ENCODE measurements around the gene FBLN7.
"Not testable (repeated sequence)": the region's sequence is repeated elsewhere in the genome, so short reads cannot be mapped to it uniquely, and the experiment has no call there.

FBLN7 gene, protein sequence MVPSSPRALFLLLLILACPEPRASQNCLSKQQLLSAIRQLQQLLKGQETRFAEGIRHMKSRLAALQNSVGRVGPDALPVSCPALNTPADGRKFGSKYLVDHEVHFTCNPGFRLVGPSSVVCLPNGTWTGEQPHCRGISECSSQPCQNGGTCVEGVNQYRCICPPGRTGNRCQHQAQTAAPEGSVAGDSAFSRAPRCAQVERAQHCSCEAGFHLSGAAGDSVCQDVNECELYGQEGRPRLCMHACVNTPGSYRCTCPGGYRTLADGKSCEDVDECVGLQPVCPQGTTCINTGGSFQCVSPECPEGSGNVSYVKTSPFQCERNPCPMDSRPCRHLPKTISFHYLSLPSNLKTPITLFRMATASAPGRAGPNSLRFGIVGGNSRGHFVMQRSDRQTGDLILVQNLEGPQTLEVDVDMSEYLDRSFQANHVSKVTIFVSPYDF

DNA sequence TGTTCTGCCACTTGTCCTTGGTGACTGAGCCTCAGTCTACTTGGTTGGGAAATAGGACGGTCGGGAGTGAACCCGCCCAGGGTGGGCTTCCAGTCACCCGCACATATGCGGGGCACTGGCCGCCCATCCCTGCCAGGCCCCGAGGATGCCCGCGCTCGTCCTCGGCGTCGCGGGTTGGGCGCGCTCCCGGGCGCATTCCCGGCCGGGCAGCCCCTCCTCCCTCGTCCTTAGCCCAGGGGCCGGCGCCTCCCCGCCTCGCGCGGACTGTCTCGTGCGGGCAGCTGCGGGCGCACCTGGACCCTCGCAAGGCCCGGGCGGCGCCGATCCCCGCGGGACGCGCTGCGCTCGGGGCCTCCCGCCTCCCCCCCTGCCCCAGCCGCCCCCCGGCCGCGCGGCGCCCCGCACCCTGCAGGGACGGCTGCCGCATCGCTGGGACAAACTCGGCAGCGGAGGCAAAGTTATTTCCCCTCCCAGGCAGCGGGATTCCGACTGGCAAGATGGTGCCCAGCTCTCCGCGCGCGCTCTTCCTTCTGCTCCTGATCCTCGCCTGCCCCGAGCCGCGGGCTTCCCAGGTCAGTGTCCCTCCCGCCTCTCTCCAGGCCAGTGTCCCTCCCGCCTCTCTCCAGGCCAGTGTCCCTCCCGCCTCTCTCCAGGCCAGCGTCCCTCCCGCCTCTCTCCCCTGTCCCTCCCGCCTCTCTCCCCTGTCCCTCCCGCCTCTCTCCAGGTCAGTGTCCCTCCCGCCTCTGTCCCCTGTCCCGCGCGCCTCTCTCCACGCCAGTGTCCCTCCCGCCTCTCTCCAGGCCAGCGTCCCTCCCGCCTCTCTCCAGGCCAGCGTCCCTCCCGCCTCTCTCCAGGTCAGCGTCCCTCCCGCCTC lies at the start of gene FBLN7:
TSS of gene FBLN7 (plus strand) at position 227 of the 874 bp plus-strand sequence. CDS start at position 498, 271 bp downstream.
- no peak for DNase-seq

DNA sequence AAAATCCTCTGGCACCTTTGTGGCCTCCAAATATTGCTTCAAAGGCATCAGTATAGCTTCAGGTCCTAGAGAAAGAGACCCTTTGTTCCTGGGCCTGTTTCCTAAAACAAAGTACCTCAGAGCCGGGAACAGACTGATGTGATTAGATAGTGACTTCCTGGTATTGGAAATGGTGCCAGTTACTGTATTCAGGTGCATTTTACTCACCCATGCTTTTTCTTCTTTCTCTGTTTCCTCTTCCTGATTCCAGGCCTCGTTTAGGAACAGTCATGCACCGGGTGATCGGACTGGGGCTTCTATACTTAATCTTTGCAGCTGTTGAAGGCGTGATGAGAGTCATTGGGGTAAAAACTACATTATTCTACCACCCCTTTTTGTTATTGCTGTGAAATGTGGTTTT lies 48.8 kb upstream of the FBLN7 start:
- DNase-seq: no peak

DNA sequence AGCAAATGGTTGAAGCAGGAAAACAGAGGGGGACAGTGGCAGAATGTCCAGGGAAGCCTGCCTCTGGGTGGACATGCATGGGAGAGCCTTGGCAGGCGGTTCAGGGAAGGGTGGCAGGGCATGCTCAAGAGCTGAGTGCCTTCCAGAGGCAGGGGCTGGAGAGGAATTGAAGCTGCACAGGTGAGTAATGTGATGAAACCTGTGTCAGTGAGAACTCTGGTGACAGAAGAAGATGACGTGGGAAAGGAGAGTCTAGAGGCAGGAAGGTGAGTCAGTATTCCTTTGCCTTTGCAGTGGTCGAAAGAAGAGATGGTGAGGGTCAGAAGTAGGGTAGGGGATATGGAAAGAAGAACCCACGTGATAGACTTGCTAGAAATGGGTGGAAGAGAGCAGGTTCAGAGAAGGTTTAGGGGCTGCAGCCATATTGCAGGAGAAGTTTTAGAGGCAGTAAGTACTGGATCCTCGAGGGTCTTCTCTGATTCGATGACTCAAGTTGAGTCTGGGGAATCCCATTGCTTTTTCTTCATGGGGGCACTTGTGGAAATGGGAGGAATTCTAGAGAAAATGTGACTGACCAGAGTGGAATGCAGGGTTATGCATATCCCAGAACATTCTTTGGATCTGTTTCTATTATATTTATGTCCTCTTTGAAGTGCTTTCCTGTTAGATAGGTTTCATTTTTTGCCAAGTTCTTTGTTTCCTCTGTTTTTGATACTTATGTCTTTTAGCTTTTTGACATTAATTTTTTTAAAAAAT lies 45.7 kb upstream of the FBLN7 start:
- no peak for DNase-seq

DNA sequence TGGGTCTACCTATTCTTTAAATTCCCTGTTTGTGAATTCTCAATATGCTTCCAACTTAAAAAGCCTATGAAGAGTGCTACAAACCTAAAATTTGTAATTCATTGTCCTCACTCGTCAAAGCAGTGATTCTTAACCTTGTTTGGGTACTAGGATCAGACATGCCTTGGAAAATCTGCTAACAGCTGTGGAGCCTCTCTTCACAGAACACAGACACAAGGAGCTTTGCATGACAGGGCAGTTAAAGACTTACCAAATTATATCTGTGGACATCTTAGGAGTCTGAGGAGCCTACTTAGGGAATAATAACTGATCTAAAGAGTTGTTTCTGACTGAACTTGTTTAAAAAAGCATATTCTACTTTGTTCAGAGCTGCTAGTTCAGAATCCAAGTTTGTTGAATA lies 45.0 kb upstream of the FBLN7 start:
- DNase-seq: no peak

DNA sequence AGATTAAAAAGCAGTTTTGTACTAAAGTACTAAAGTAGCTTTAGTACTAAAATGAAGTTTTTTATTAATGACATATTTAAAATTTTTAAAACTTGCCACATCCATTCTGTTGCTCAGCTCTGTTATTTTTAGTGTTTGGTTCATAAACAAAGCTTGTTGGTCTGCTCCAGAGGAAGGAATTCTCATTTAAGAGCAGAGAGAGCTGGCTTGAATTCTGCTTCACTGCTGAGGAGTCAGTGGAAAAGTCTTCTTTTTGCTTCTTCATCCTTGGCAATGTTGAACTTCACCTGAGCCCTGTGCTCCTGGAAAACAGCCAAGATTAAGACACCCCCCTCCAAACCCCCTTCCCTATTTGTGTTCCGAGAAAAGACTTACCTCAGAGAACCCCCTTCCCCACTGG lies 42.5 kb upstream of the FBLN7 start:
- no peak for DNase-seq

DNA sequence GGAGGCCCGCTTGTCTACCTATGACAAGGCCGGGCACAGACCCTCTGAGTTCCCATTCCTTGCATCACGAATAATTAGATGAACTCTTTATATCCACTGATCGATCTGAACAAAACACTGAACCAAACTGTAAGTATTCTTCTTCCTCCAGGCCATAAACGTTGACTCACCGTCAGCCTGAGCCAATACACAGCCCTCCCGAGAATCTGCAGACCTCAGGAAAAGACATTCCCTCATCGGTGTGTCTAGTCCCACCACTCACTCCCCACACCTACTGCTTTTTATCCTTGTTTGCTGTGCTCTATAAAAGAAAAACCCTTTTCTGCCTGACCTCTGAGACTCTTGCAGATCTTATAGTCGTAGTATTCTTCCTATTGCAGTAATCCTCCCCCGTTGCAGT lies 42.1 kb upstream of the FBLN7 start:
- no peak for DNase-seq

DNA sequence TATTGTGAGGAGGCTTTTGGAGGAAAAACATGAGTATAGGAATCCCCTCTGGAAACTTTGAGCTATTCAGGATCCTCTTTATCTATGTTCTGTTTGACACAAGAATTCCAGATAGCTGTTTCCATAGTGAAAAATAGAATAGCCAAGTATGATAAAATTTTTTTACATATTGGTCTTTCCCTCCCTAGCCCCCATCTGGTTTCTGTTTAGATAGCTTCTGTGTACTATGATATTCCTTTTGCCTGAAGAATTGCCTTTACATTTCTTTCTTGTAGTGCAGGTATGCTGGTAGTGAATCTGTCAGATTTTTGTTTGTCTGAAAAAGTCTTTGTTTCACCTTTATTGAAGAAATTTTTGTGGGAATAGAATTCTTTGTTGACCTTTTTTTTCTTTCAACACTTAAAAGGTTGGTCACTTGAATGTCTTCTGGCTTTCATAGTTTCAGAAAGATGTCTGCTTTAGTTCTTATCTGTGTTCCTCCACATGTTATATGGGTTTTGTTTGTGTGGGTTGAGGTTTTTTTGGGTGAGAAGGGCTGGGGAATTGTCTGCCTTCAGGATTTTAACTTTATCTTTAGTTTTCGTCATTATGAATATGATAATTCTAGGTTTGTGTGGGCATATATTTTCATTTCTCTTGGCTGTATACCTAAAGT lies 29.9 kb upstream of the FBLN7 start:
- no peak for DNase-seq

DNA sequence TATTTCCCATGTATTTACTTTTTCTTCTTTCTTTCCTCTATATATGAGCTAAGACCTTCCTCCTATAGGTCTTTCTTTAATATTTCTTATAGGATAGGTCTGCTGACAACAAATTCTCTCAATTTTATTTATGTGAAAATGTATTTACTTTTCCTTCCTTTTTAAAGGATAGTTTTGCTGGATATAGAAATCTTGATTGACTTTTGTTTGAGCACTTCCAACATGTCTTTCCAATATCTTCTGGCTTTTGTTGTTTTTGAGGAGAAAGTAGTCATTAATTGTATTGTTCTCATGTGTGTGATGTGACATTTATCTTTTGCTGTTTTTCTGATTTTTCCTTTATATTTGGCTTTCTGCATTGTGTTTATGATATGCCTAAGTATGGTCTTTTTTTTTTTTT lies 28.9 kb upstream of the FBLN7 start:
- DNase-seq: no peak

DNA sequence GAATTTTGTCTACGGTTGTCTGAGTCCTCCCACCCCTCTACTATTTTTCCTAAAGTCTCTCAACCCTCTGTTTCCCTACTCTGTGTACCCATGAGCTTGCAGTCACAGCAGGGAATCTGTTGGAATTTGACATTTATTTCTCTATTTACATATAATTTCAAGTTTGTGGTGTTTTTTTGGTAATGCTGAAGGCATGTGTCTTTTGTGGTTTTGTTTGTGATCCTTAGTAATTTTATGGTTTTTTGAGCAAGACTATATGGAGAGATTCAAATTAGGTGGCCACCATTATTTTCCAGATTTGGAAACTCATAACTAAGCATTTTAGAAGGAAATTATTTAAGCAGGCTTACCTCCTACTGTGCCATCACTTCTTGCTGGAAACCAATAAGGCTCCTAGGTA lies 27.2 kb upstream of the FBLN7 start:
- DNase-seq: no peak

DNA sequence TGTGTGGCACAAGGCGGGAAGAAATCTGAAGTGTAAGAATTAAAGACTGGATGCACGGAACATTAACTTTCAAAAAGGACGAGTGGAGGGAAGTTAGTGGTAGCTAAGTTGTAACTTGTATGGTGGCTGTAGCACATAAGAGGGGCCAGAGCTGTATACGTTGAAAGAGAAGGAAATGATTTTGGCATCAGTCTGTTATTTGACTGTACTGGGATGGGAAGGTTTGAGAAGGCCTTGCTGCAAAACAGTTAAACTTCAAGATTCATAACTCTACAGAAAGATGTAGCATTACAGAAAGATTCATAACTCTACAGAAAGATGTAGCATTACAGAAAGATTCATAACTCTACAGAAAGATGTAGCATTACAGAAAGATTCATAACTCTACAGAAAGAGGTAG lies 24.8 kb upstream of the FBLN7 start:
- not testable (repeated sequence) for DNase-seq

DNA sequence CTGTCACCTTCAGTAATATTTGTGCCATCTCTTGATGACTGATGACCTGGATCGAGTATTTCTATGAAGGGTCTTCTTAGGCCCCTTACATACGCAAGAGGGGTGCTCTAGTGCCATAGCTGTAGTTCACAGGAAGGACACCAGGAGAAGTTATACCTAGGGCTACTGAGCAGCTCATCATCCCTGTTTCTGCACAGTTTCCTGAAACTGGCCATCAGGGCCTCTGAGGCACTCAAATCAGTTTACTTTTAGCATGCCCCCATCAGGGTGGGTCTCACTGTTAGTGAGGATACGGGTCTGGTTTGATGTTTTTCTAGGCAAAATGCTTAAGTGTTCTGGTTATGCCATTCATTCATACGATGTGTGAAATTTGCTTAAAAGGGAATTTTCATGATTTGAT lies 20.0 kb upstream of the FBLN7 start:
- no peak for DNase-seq

DNA sequence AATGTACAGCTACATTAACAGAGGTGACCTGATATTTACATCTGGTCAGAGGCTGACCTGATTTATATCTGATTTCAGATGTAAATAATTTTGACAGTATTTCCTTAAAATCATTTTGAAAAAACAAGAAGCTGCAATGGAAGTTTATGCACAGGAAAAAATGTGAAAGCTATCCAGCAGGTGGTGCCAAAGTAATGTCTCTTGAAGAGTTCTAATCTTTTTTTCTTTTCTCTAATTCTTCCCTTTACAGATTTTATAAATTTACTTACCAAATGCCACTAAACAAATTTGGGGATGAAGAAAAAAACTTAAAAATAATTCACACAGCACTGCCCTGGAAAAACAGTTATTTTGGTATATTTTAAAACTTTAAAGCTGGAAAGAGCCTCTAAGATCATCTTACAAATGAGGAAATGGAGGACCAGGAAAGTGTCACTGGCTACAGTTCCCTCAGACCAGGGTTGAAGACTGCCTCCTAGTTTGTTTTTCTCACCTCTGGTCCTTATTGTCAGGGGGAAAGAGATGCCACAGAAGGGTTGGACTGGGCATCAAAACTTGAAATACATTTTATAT lies 16.4 kb upstream of the FBLN7 start:
- DNase-seq: no peak

DNA sequence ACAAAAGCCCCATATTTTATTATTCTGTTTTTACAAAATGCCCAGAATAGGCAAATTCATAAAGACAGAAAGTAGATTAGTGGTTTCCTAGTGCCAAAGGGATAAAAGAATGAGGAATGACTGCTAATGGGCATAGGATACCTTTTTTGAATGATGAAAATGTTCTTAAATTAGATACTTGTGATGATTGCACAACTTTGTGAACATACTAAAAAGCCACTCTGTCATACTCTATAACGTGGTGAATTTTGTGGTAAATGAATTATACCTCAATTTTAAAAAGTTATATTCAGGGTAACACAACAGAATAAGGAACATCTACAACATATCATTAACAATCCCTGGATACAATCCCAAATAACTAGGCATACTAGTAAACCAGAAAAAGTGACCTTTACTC lies 9.1 kb upstream of the FBLN7 start:
- no peak for DNase-seq

DNA sequence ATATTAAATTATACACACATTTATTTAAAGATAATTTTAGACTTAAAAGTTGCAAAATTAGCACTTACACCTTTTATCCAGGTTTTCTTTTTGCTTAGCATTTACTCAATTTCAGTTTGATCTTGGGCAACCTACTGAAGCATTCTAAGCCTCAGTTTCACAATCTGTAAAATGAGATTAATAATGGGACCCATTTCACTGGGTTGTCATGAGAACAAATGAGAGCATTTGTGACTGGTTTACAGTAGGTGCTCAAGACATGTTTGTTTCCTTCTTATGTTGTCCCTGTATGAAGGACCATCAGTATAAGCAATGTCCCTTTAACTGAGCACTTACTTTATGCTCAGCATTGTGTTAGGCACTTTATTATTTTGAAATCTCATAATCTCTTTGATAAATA lies 4.8 kb upstream of the FBLN7 start:
- DNase-seq: no peak

DNA sequence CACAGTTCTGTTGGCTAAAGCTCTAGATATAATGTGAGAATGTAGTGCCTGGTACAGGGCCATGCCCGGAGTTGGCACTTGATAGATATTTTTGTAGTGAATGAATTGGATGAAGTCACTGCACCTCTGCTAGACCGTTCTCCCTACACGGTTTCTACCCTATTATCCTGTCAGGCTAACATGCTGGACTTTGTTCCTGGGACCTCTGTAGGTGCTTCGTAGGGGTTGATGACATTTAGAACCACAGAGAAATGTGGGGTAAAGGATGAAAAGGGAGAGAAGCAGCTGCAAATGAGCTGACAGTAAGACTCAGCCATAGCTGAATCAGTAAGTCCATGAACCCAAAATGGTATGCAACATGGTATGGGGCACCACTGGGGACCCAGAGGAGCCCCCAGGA lies 4.1 kb upstream of the FBLN7 start:
- DNase-seq: no peak

DNA sequence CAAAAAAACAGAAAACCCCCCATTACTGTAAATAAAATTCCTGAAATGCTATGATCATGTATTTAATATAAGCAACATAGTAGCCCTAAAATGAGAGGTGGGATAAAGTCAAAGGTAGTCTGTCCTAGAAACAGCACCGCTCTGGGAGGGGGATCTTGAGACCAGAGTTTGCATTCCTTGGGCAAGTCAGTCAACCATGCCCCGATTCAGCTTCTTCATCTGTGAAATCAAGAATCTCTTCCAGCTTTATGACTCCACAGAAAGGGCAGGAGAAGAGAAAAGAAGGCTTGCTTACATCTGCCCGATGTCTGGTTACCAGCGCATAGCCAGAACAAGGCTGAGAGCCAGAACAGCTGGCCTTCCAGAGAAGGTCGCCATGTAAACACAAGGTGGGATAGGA lies 2.1 kb upstream of the FBLN7 start:
- no peak for DNase-seq

DNA sequence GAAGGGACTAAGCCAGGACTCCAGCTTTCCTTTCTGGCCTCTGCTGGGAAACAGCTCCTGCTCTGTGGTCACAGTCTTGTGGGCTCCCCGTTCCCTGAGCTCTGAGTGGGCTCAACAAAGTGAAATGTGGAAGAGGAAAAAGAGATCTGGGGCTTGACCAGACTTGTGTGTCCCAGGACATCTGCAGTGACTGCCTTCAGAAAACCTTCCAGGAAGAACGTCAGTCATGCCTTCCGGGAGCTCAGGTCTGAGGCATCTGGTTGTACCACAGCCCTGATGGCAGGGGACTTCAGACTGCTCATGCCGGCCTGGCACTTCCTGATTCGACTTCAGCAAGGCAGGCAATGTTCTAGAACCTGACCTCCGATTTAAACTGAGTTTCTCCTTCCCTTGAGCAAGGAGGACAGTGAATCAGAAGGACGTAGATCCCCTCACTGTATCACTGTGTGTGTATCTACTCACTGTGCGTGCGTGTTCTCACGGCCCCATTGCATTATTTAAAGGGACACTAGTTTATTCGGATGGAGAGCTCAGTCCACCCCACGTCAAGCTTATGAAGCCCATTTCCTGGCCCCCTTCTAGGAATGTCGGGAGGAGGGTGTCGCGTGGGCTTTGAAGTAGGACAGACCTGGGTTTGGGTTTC lies 548 bp upstream of the FBLN7 start:
- no peak for DNase-seq

DNA sequence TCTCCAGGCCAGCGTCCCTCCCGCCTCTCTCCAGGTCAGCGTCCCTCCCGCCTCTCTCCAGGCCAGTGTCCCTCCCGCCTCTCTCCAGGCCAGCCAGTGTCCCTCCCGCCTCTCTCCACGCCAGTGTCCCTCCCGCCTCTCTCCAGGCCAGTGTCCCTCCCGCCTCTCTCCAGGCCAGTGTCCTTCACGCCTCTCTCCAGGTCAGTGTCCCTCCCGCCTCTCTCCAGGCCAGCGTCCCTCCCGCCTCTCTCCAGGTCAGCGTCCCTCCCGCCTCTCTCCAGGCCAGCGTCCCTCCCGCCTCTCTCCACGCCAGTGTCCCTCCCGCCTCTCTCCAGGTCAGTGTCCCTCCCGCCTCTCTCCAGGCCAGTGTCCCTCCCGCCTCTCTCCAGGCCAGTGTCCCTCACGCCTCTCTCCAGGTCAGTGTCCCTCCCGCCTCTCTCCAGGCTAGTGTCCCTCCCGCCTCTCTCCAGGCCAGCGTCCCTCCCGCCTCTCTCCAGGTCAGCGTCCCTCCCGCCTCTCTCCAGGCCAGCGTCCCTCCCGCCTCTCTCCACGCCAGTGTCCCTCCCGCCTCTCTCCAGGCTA lies 939 bp downstream of the FBLN7 start:
- DNase-seq: not testable (repeated sequence)

DNA sequence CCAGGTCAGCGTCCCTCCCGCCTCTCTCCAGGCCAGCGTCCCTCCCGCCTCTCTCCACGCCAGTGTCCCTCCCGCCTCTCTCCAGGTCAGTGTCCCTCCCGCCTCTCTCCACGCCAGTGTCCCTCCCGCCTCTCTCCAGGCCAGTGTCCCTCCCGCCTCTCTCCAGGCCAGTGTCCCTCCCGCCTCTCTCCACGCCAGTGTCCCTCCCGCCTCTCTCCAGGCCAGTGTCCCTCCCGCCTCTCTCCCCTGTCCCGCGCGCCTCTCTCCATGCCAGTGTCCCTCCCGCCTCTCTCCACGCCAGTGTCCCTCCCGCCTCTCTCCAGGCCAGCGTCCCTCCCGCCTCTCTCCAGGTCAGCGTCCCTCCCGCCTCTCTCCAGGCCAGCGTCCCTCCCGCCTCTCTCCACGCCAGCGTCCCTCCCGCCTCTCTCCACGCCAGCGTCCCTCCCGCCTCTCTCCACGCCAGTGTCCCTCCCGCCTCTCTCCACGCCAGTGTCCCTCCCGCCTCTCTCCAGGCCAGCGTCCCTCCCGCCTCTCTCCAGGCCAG lies 1.5 kb downstream of the FBLN7 start:
- DNase-seq: not testable (repeated sequence)

DNA sequence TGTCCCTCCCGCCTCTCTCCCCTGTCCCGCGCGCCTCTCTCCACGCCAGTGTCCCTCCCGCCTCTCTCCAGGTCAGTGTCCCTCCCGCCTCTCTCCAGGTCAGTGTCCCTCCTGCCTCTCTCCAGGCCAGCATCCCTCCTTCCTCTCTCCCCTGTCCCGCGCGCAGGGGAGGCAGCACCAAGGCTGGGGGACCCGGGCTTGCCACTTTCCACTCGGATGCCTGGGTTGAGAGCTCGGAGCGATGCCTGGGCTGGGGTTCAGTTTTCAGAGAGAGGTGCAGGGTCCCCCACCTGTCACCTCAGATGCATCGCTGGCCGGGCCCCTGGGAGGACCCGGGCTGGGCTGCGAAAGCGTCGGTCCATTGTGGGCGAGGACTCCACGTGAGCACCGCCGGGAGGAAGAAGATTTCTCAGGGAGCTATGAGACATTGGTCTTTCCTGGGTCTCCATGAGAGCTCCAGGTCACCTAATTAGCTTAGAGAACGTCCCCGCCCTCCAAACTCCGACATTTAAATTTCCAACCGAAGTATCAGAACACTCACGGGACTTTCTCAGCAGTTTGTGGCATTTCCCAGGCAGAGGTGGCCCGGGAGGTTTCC lies 2.1 kb downstream of the FBLN7 start:
- no peak for DNase-seq
